Measurements from ENCODE around the gene CDK17. TPM values are rescaled to one million over a fixed set of nuclear protein-coding genes. Genes with fewer than 3 reads are reported as not detected.

CDK17 gene
- polyA plus RNA-seq, 1 of the 3 experiments (the other 2 are of a cell fraction), result 11.7 TPM

DNA sequence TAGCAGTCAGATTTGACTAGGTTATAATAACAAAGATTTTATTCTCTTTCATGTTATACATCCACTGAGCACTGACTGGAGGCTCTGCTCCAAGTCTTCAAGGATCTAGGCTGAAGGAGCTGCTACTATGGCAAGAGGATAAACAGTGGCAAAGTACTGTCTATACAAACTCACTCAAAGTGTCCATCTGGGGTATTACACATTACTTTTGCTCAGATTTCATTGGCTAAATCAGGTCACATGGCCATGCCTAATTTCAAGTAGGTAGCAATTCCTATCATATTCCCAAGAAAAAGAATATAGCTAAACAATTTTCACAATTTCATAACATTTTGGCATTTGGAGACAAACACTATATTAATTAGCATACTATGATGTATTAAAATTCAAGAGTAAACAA is 40.9 kb downstream of the CDK17 start:
- Histone ChIP-seq H3K9me3 (no peaks in the 10 kb centered on the region), H3K4me1 (ENCODE audit: control insufficient read depth in 1 of 2, insufficient read depth in 2 of 2, low read depth in 1 of 2, low read length in 1 of 2) (peaks cover 0 to 14% of the 10 kb centered on the region in 2 experiments; a peak in 1 of 4 replicates), H3K9ac (no peak overlapping the region), H3K27me3 (ENCODE audit: insufficient read depth) (no peaks in the 10 kb centered on the region), H3K27ac (ENCODE audit: low read depth in 2 of 2, low read length in 1 of 2) (no peak overlapping the region), H2AFZ (ENCODE audit: low read depth) (no peak overlapping the region), H3F3A (replicated peaks; ENCODE audit: insufficient read depth) (peaks cover 13% of the 10 kb centered on the region), H3K79me2 (ENCODE audit: insufficient read depth) (peaks cover 100% of the 10 kb centered on the region), H3K9me2 (no peaks in the 10 kb centered on the region), H4K20me1 (ENCODE audit: insufficient read depth) (peaks cover 89% of the 10 kb centered on the region), H3K4me2 (no peak overlapping the region), H3K36me3 (replicated peaks in 1 of 2; ENCODE audit: control insufficient read depth in 1 of 2, insufficient read depth in 2 of 2, low read length in 1 of 2) (peaks cover 0 to 7% of the 10 kb centered on the region in 2 experiments), H3K4me3 (ENCODE audit: low read depth in 2 of 2, low read length in 1 of 2) (no peak overlapping the region)
- ChIA-PET POLR2A (no interaction called here), CTCF (no interaction called here)
- TF ChIP-seq MAX (IDR thresholded peaks at IDR 0.05; ENCODE audit: low read depth), result no peak
- TF ChIP-seq, protein P1, sequence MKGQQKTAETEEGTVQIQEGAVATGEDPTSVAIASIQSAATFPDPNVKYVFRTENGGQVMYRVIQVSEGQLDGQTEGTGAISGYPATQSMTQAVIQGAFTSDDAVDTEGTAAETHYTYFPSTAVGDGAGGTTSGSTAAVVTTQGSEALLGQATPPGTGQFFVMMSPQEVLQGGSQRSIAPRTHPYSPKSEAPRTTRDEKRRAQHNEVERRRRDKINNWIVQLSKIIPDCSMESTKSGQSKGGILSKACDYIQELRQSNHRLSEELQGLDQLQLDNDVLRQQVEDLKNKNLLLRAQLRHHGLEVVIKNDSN (IDR thresholded peaks at IDR 0.05; ENCODE audit: borderline replicate concordance, low read depth), result peak; percentile 36; the same call in 1 of the 2 replicates
- no peak for DNase-seq

GRCh38 chr12:96356831-96357230 is 43.4 kb downstream of the CDK17 start:
- peaks cover 6 to 29% of the 10 kb centered on the region in 2 experiments; a peak in 2 of 4 replicates for H3K4me1 ChIP-seq (ENCODE audit: control insufficient read depth in 1 of 2, insufficient read depth in 2 of 2, low read depth in 1 of 2, low read length in 1 of 2)
- peaks cover 100% of the 10 kb centered on the region for H3K79me2 ChIP-seq (ENCODE audit: insufficient read depth)
- TF ChIP-seq CTCF (IDR thresholded peaks at IDR 0.05) (no peak), TCF12 (IDR thresholded peaks at IDR 0.05) (peak; percentile 61), RXRA (IDR thresholded peaks at IDR 0.05; ENCODE audit: borderline replicate concordance, low read depth) (no peak), MAX (IDR thresholded peaks at IDR 0.05; ENCODE audit: low read depth) (no peak), JUND (IDR thresholded peaks at IDR 0.05) (0 out of 2 replicates have a peak, but pooled peaks have one; percentile 14), IRF3 (IDR thresholded peaks at IDR 0.05; ENCODE audit: low read depth, low read length) (no peak), NRF1 (IDR thresholded peaks at IDR 0.05; ENCODE audit: low read depth, low read length) (no peak), EP300 (IDR thresholded peaks at IDR 0.05; ENCODE audit: borderline replicate concordance in 1 of 2, low read depth in 1 of 2, low read length in 1 of 2) (no peak), NFIC (IDR thresholded peaks at IDR 0.05; ENCODE audit: borderline replicate concordance) (no peak)
- TF ChIP-seq, protein P2, sequence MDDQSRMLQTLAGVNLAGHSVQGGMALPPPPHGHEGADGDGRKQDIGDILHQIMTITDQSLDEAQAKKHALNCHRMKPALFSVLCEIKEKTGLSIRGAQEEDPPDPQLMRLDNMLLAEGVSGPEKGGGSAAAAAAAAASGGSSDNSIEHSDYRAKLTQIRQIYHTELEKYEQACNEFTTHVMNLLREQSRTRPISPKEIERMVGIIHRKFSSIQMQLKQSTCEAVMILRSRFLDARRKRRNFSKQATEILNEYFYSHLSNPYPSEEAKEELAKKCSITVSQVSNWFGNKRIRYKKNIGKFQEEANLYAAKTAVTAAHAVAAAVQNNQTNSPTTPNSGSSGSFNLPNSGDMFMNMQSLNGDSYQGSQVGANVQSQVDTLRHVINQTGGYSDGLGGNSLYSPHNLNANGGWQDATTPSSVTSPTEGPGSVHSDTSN (IDR thresholded peaks at IDR 0.05), result peak; percentile 63
- no peak overlapping the region for H3K4me2 ChIP-seq
- H3K27me3 ChIP-seq (ENCODE audit: insufficient read depth), result no peaks in the 10 kb centered on the region
- no peak overlapping the region for H2AFZ ChIP-seq (ENCODE audit: low read depth)
- H3K9me3 ChIP-seq, result no peaks in the 10 kb centered on the region
- H3K36me3 ChIP-seq (replicated peaks in 1 of 2; ENCODE audit: control insufficient read depth in 1 of 2, insufficient read depth in 2 of 2, low read length in 1 of 2), result peaks cover 0 to 7% of the 10 kb centered on the region in 2 experiments
- POLR2A ChIA-PET, result no interaction called here
- H4K20me1 ChIP-seq (ENCODE audit: insufficient read depth), result peaks cover 91% of the 10 kb centered on the region
- H3K9me2 ChIP-seq, result no peaks in the 10 kb centered on the region
- H3K9ac ChIP-seq, result no peak overlapping the region
- 86% methylated on average over 1 of the region's 1 CpG for WGBS (ENCODE audit: low lambda C conversion rate)
- no peak for DNase-seq
- H3F3A ChIP-seq (replicated peaks; ENCODE audit: insufficient read depth), result peaks cover 13% of the 10 kb centered on the region
- CTCF ChIA-PET, result no interaction called here
- no peak overlapping the region for H3K4me3 ChIP-seq (ENCODE audit: low read depth in 2 of 2, low read length in 1 of 2)
- H3K27ac ChIP-seq (ENCODE audit: low read depth in 2 of 2, low read length in 1 of 2), result no peak overlapping the region
